GM12873 (cell line): ENCODE measurements around the gene CFAP54.

ENCODE experiments used
- CTCF ChIP-seq: IDR thresholded peaks from 2 replicates; pipeline ENCODE4 v1.5.1; 2012; ENCODE audit warnings: low read depth, mild to moderate bottlenecking, moderate library complexity, low read length, control low read depth; ENCODE audit not compliant: insufficient read depth; ENCODE audit errors: missing control alignments

Gene CFAP54

GRCh38 chr12:96489392-96490056 is at the start of gene CFAP54:
Gene CFAP54 (plus strand): TSS chr12:96489577. CDS start chr12:96489610, 33 bp downstream.
- peak; percentile 92 for TF ChIP-seq CTCF

GRCh38 chr12:96441816-96442215 is 47.6 kb upstream of the CFAP54 start:
- TF ChIP-seq CTCF = no peak

- TF ChIP-seq CTCF = no peak
Observed at GRCh38 chr12:96442906-96443305, 46.5 kb upstream of the CFAP54 start.

- TF ChIP-seq CTCF = no peak
Observed at GRCh38 chr12:96444399-96444798, 45.0 kb upstream of the CFAP54 start.

GRCh38 chr12:96445691-96446583 is 43.4 kb upstream of the CFAP54 start:
- TF ChIP-seq CTCF = no peak

- no peak for TF ChIP-seq CTCF
Observed at GRCh38 chr12:96447256-96447655, 42.1 kb upstream of the CFAP54 start.

- no peak for TF ChIP-seq CTCF
Observed at GRCh38 chr12:96448300-96448699, 41.1 kb upstream of the CFAP54 start.
